H1 (cell line): Measurements from ENCODE around the gene HEATR9. TPM values are rescaled to one million over a fixed set of nuclear protein-coding genes. Genes with fewer than 3 reads are reported as not detected.

Source experiments
- CTCF ChIA-PET: fragments of 300-600 bp; sonication (Branson Sonifier 250); formaldehyde crosslinking; loops from one replicate; lab custom pipeline; 2021; ENCODE audit not compliant: partially characterized antibody; lab: Charles Lee
- POLR2A ChIA-PET: fragments of 300-600 bp; sonication (Branson Sonifier 250); formaldehyde crosslinking; loops from one replicate; lab custom pipeline; 2021; ENCODE audit warnings: inconsistent platforms; ENCODE audit not compliant: partially characterized antibody; lab: Charles Lee
- DNase-seq, 2 experiments: peaks; one replicate each; pipeline versions ENCODE4 v3.0.0 to v3.0.0-alpha.2; 2010 to 2022; ENCODE audit warnings: low spot score in 2 of 2, low read depth in 1 of 2, mixed read lengths in 1 of 2
- FAIRE-seq: peaks from 2 replicates; lab custom pipeline; 2011; peaks lifted over from hg19 to GRCh38; lab: Jason Lieb, UNC
- H2AFZ ChIP-seq: 2 replicates; pipeline ENCODE4 v1.8.1; 2012; ENCODE audit warnings: low read length, inconsistent platforms
- H2AK5ac ChIP-seq: 2 replicates; pipeline ENCODE4 v1.6.1; 2013; ENCODE audit warnings: low read depth, low read length
- H2BK120ac ChIP-seq: replicated peaks from 2 replicates; pipeline ENCODE3; 2013; ENCODE audit warnings: low read depth, low read length, inconsistent platforms
- H2BK12ac ChIP-seq: 2 replicates; pipeline ENCODE4 v1.6.1; 2013; ENCODE audit warnings: low read depth, low read length
- H2BK15ac ChIP-seq: 2 replicates; pipeline ENCODE4 v1.6.1; 2013; ENCODE audit warnings: low read length
- H2BK20ac ChIP-seq: 2 replicates; pipeline ENCODE4 v1.6.1; 2013; ENCODE audit warnings: low read length
- H2BK5ac ChIP-seq: 2 replicates; pipeline ENCODE4 v1.6.1; 2013; ENCODE audit warnings: low read depth, low read length
- H3K14ac ChIP-seq: 2 replicates; pipeline ENCODE4 v1.6.1; 2013; ENCODE audit warnings: inconsistent platforms; ENCODE audit not compliant: insufficient read length
- H3K18ac ChIP-seq: 2 replicates; pipeline ENCODE4 v1.6.1; 2013; ENCODE audit warnings: low read length; ENCODE audit errors: extremely low read depth
- H3K23ac ChIP-seq: 2 replicates; pipeline ENCODE4 v1.6.1; 2013; ENCODE audit warnings: inconsistent platforms; ENCODE audit not compliant: insufficient read length
- H3K23me2 ChIP-seq: 2 replicates; pipeline ENCODE4 v1.6.1; 2013; ENCODE audit warnings: low read depth, low read length
- H3K27ac ChIP-seq: 2 replicates; pipeline ENCODE4 v1.6.1; 2011; ENCODE audit warnings: low read depth, low read length, inconsistent platforms
- H3K27me3 ChIP-seq, 4 experiments: replicated peaks in 1 of 4; 1 replicate in 1 of 4; 2 replicates in 3 of 4; pipeline versions ENCODE4 v1.6.1 to v1.8.1; 2011 to 2013; ENCODE audit warnings: low read length in 3 of 4, mild to moderate bottlenecking in 3 of 4, inconsistent platforms in 2 of 4, mixed read lengths in 2 of 4, moderate library complexity in 1 of 4; ENCODE audit not compliant: control insufficient read depth in 3 of 4, insufficient read depth in 3 of 4; ENCODE audit errors: extremely low read depth in 1 of 4
- H3K36me3 ChIP-seq, 4 experiments: 2 replicates each; pipeline versions ENCODE4 v1.6.1 to v1.8.1; 2011 to 2013; ENCODE audit warnings: mild to moderate bottlenecking in 4 of 4, low read length in 3 of 4, moderate library complexity in 2 of 4, control low read depth in 1 of 4, inconsistent platforms in 1 of 4; ENCODE audit not compliant: insufficient read depth in 4 of 4, control insufficient read depth in 2 of 4
- H3K4ac ChIP-seq: replicated peaks from 2 replicates; pipeline ENCODE3; 2013; ENCODE audit warnings: low read length, low read depth, mixed read lengths, inconsistent platforms; ENCODE audit not compliant: insufficient read length
- H3K4me1 ChIP-seq, 4 experiments: replicated peaks in 1 of 4; 1 replicate in 1 of 4; 2 replicates in 3 of 4; pipeline versions ENCODE4 v1.6.1 to v1.8.1; 2011 to 2013; ENCODE audit warnings: low read length in 3 of 4, inconsistent platforms in 2 of 4, mixed read lengths in 1 of 4; ENCODE audit not compliant: insufficient read depth in 4 of 4, control insufficient read depth in 3 of 4
- H3K4me2 ChIP-seq, 2 experiments: 2 replicates each; pipeline versions ENCODE4 v1.6.1 to v1.8.1; 2011 to 2013; ENCODE audit warnings: low read depth in 2 of 2, low read length in 2 of 2, control low read depth in 1 of 2, inconsistent platforms in 1 of 2, mild to moderate bottlenecking in 1 of 2; ENCODE audit not compliant: insufficient read depth in 1 of 2
- H3K4me3 ChIP-seq, 4 experiments: fragments of 200-600, 300-600 bp in 1 of 4; sonication (generic), shearing (Covaris generic), sonication (Bioruptor Twin) in 1 of 4; 2 replicates each; pipeline versions ENCODE4 v1.5.1 to v1.8.1; 2011 to 2016; ENCODE audit warnings: low read length in 4 of 4, low read depth in 3 of 4, control low read depth in 2 of 4, inconsistent platforms in 2 of 4, mild to moderate bottlenecking in 2 of 4, mixed read lengths in 1 of 4, moderate library complexity in 1 of 4; ENCODE audit not compliant: insufficient read depth in 2 of 4; ENCODE audit errors: extremely low read depth in 1 of 4
- H3K56ac ChIP-seq: replicated peaks from 2 replicates; pipeline ENCODE3; 2013; ENCODE audit warnings: low read depth, mild to moderate bottlenecking, mixed read lengths, low read length, inconsistent platforms; ENCODE audit not compliant: insufficient read length
- H3K79me1 ChIP-seq: 2 replicates; pipeline ENCODE4 v1.6.1; 2013; ENCODE audit warnings: low read depth, low read length, control low read depth
- H3K79me2 ChIP-seq, 2 experiments: 2 replicates each; pipeline versions ENCODE4 v1.6.1 to v1.8.1; 2012 to 2013; ENCODE audit warnings: low read length in 2 of 2, mild to moderate bottlenecking in 2 of 2, inconsistent platforms in 1 of 2; ENCODE audit not compliant: insufficient read depth in 2 of 2, control insufficient read depth in 1 of 2
- H3K9ac ChIP-seq, 4 experiments: replicated peaks in 1 of 4; 1 replicate in 1 of 4; 2 replicates in 3 of 4; pipeline versions ENCODE4 v1.6.1 to v1.8.1; 2011 to 2013; ENCODE audit warnings: low read depth in 3 of 4, low read length in 3 of 4, control low read depth in 2 of 4, mild to moderate bottlenecking in 2 of 4, moderate library complexity in 2 of 4, inconsistent platforms in 1 of 4; ENCODE audit errors: extremely low read depth in 1 of 4
- H3K9me3 ChIP-seq, 2 experiments: 2 replicates each; pipeline versions ENCODE4 v1.6.1 to v1.8.1; 2012 to 2013; ENCODE audit warnings: mild to moderate bottlenecking in 2 of 2, moderate library complexity in 2 of 2, control low read depth in 1 of 2, inconsistent platforms in 1 of 2, low read depth in 1 of 2, low read length in 1 of 2, mixed read lengths in 1 of 2; ENCODE audit not compliant: insufficient read depth in 2 of 2
- H4K20me1 ChIP-seq, 2 experiments: replicated peaks in 1 of 2; 2 replicates each; pipeline versions ENCODE3 to v1.8.1; 2011 to 2013; ENCODE audit warnings: inconsistent platforms in 2 of 2, low read length in 2 of 2, mild to moderate bottlenecking in 1 of 2; ENCODE audit not compliant: insufficient read depth in 2 of 2, control insufficient read depth in 1 of 2
- H4K5ac ChIP-seq: 2 replicates; pipeline ENCODE4 v1.6.1; 2013; ENCODE audit warnings: low read length, low read depth, mixed read lengths, inconsistent platforms; ENCODE audit not compliant: insufficient read length
- H4K8ac ChIP-seq: 2 replicates; pipeline ENCODE4 v1.8.0; 2013; ENCODE audit warnings: mild to moderate bottlenecking, moderate library complexity, low read length, inconsistent platforms; ENCODE audit not compliant: insufficient read depth; ENCODE audit errors: extremely low read depth
- H4K91ac ChIP-seq: replicated peaks from 2 replicates; pipeline ENCODE3; 2013; ENCODE audit warnings: low read length, mixed read lengths, inconsistent platforms; ENCODE audit not compliant: insufficient read length
- ASH2L ChIP-seq: fragments of 200-600, 300-600 bp; sonication (generic); IDR thresholded peaks from one replicate; pipeline ENCODE4 v1.7.1; 2017; ENCODE audit warnings: low read length
- CBX8 ChIP-seq: fragments of 300-800, 300-1000 bp; sonication (generic); IDR thresholded peaks from 2 replicates; pipeline ENCODE4 v1.7.1; 2016; ENCODE audit warnings: low read depth, low read length, borderline replicate concordance
- CTBP2 ChIP-seq: IDR thresholded peaks from 2 replicates; pipeline ENCODE4 v1.7.0; 2011; ENCODE audit warnings: borderline replicate concordance, mild to moderate bottlenecking, moderate library complexity, mixed read lengths, low read length; ENCODE audit not compliant: insufficient read depth, insufficient read length
- CTCF ChIP-seq, 3 experiments: IDR thresholded peaks; 1 replicate in 2 of 3; 2 replicates in 1 of 3; pipeline versions ENCODE4 v1.5.1 to v1.6.1; 2011; ENCODE audit warnings: low read length in 3 of 3, mild to moderate bottlenecking in 3 of 3, inconsistent platforms in 2 of 3, low read depth in 1 of 3, moderate library complexity in 1 of 3; ENCODE audit not compliant: insufficient read depth in 1 of 3; ENCODE audit errors: control extremely low read depth in 1 of 3
- EP300 ChIP-seq, 2 experiments: IDR thresholded peaks; 1 replicate in 1 of 2; 2 replicates in 1 of 2; pipeline ENCODE4 v1.6.1; 2011 to 2012; ENCODE audit warnings: low read depth in 2 of 2, low read length in 2 of 2, mild to moderate bottlenecking in 2 of 2, borderline replicate concordance in 1 of 2, inconsistent platforms in 1 of 2, moderate library complexity in 1 of 2
- GTF2F1 ChIP-seq: IDR thresholded peaks from 2 replicates; pipeline ENCODE4 v1.6.1; 2012; ENCODE audit warnings: low read depth, low read length, improper control_type of control experiment, borderline replicate concordance
- HDAC2 ChIP-seq, 2 experiments: fragments of 300-600 bp in 1 of 2; sonication (generic) in 1 of 2; IDR thresholded peaks; 2 replicates each; pipeline ENCODE4 v1.6.1; 2011 to 2012; ENCODE audit warnings: low read depth in 2 of 2, low read length in 2 of 2, mild to moderate bottlenecking in 2 of 2, moderate library complexity in 2 of 2, borderline replicate concordance in 1 of 2, inconsistent platforms in 1 of 2
- RFX5 ChIP-seq: IDR thresholded peaks from 2 replicates; pipeline ENCODE4 v1.6.1; 2011; ENCODE audit warnings: low read depth, low read length, improper control_type of control experiment, borderline replicate concordance
- WGBS, 2 experiments: shearing (Covaris generic) in 1 of 2; methylation state at CpG; one replicate each; pipeline versions ENCODE4 v1.1.6 to v1.1.7; 2013 to 2015; ENCODE audit warnings: low lambda C conversion rate in 2 of 2, mixed read lengths in 2 of 2, inconsistent platforms in 1 of 2, low coverage in 1 of 2, missing lambda C conversion rate in 1 of 2; ENCODE audit not compliant: insufficient replicate concordance in 2 of 2, insufficient coverage in 1 of 2, insufficient read length in 1 of 2; ENCODE audit errors: extremely low coverage in 1 of 2, missing lambda C conversion rate in 1 of 2; 5-methylcytosine and 5-hydroxymethylcytosine counted together
- polyA plus RNA-seq, 7 experiments: library from polyadenylated mRNA; depleted of rRNA in 3 of 7; stranded (reverse) in 5 of 7; unstranded in 2 of 7; fragments of >200 nt in 5 of 7; fragments of 200-250 nt in 2 of 7; gene quantifications; 1 replicate in 5 of 7; 2 replicates in 1 of 7; 4 replicates in 1 of 7; pipeline versions ENCODE4 v1.2.1 to v1.2.3, GENCODE V29; 2011 to 2013; ENCODE audit warnings: missing spikeins in 2 of 7, mixed read lengths in 2 of 7
- total RNA-seq: library from RNA; stranded (reverse); fragmentation: NEBNext Ultra II Directional; extraction: Animal tissue kit (Norgen Biotek cat#: 25700); gene quantifications from 2 replicates; pipeline ENCODE4 v1.2.1, GENCODE V29; 2021

HEATR9 gene
- total and polyA plus RNA-seq, 2 of the 8 experiments (the other 6 are each of a cell fraction or from before 2014, with no cell fraction given): not detected

GRCh38 chr17:35906926-35907637 is 38.4 kb upstream of the HEATR9 start:
- Histone ChIP-seq H3K4me1 (no peaks in the 10 kb centered on the region), H3K9me3 (peaks cover 4 to 6% of the 10 kb centered on the region in 2 experiments; a peak in 2 of 4 replicates), H3K36me3 (no peaks in the 10 kb centered on the region; a peak in 2 of 8 replicates), H2BK20ac (no peak overlapping the region), H2AFZ (no peak overlapping the region), H3K4ac (no peak overlapping the region), H3K27me3 (no peaks in the 10 kb centered on the region), H3K56ac (no peak overlapping the region), H3K23ac (no peak overlapping the region), H2BK120ac (no peak overlapping the region), H3K23me2 (no peaks in the 10 kb centered on the region), H4K20me1 (no peaks in the 10 kb centered on the region), H4K8ac (no peak overlapping the region), H3K4me3 (no peak overlapping the region), H3K79me2 (no peaks in the 10 kb centered on the region; a peak in 1 of 4 replicates), H3K18ac (no peak overlapping the region), H3K79me1 (no peaks in the 10 kb centered on the region), H4K91ac (no peak overlapping the region), H3K9ac (no peak overlapping the region), H2BK15ac (no peak overlapping the region), H3K4me2 (no peak overlapping the region), H3K14ac (no peak overlapping the region), H2BK5ac (no peak overlapping the region), H2AK5ac (no peak overlapping the region), H3K27ac (no peak overlapping the region), H4K5ac (no peak overlapping the region), H2BK12ac (no peak overlapping the region)
- 56% methylated on average over 3 of the region's 3 CpGs; no CpG with 5 or more reads in 1 of the 2 experiments for WGBS, 2 experiments
- FAIRE-seq (no peak), DNase-seq (no peak)
- POLR2A ChIA-PET: no interaction called here
- CTCF ChIA-PET: interaction anchor here (1.2 kb wide), 1 partner anchor 9 kb away, joined by 3 read pairs; no protein-coding TSS in a partner anchor
- TF ChIP-seq CTBP2 (no peak), RFX5 (no peak), EP300 (IDR thresholded peaks at IDR 0.05; ENCODE audit: borderline replicate concordance in 1 of 2, low read depth in 2 of 2, low read length in 2 of 2) (no peak), ASH2L (no peak), CBX8 (no peak), GTF2F1 (no peak), CTCF (IDR thresholded peaks at IDR 0.05; ENCODE audit: control extremely low read depth in 1 of 3, insufficient read depth in 1 of 3, low read depth in 1 of 3, low read length in 3 of 3) (no peak), HDAC2 (IDR thresholded peaks at IDR 0.05; ENCODE audit: borderline replicate concordance in 1 of 2, low read depth in 2 of 2, low read length in 2 of 2) (no peak)
